Osteoblast (primary cell): ENCODE measurements around the gene PCGF6. TPM values are rescaled to one million over a fixed set of nuclear protein-coding genes. Genes with fewer than 3 reads are reported as not detected.

Experiments used
- DNase-seq: peaks from one replicate; pipeline ENCODE4 v3.0.0; 2011; ENCODE audit warnings: low spot score, mixed read lengths; ENCODE audit not compliant: insufficient read length; ENCODE audit errors: missing footprints
- H2AFZ ChIP-seq: 2 replicates; pipeline ENCODE4 v1.6.0; 2011; ENCODE audit warnings: mild to moderate bottlenecking, low read length
- H3K27ac ChIP-seq: 2 replicates; pipeline ENCODE4 v1.5.1; 2011; ENCODE audit warnings: mild to moderate bottlenecking, low read depth, low read length, moderate library complexity
- H3K27me3 ChIP-seq: 2 replicates; pipeline ENCODE4 v1.6.0; 2012; ENCODE audit warnings: mild to moderate bottlenecking, control low read depth, inconsistent platforms, low read length, moderate library complexity; ENCODE audit not compliant: insufficient read depth
- H3K36me3 ChIP-seq: 2 replicates; pipeline ENCODE4 v1.5.1; 2011; ENCODE audit warnings: mild to moderate bottlenecking, low read length, control low read depth, moderate library complexity; ENCODE audit not compliant: insufficient read depth
- H3K4me1 ChIP-seq: 2 replicates; pipeline ENCODE4 v1.5.1; 2011; ENCODE audit warnings: mild to moderate bottlenecking, low read length, control low read depth, moderate library complexity; ENCODE audit not compliant: insufficient read depth
- H3K4me2 ChIP-seq: 2 replicates; pipeline ENCODE4 v1.6.0; 2011; ENCODE audit warnings: mild to moderate bottlenecking, low read length; ENCODE audit not compliant: insufficient read depth
- H3K4me3 ChIP-seq: fragments of 200-600 bp; sonication (generic); 3 replicates; pipeline ENCODE4 v1.5.1; 2012; ENCODE audit warnings: mild to moderate bottlenecking, low read length, inconsistent platforms; ENCODE audit not compliant: insufficient read depth
- H3K79me2 ChIP-seq: 2 replicates; pipeline ENCODE4 v1.6.0; 2012; ENCODE audit warnings: mild to moderate bottlenecking, low read length, control low read depth, inconsistent platforms; ENCODE audit not compliant: insufficient read depth
- H3K9me3 ChIP-seq: 2 replicates; pipeline ENCODE4 v1.5.1; 2011; ENCODE audit warnings: low read depth, low read length, control low read depth
- H4K20me1 ChIP-seq: 2 replicates; pipeline ENCODE4 v1.6.0; 2012; ENCODE audit warnings: mild to moderate bottlenecking, low read length, control low read depth; ENCODE audit not compliant: insufficient read depth
- CTCF ChIP-seq: IDR thresholded peaks from 2 replicates; pipeline ENCODE4 v1.5.1; 2011; ENCODE audit warnings: mild to moderate bottlenecking, low read depth, low read length, moderate library complexity; ENCODE audit errors: extremely low read depth
- small RNA-seq: library from RNA; depleted of rRNA; stranded (forward); fragments of <200 nt; gene quantifications from one replicate; pipeline ENCODE3, GENCODE V24; 2012
- total RNA-seq: library from RNA; depleted of rRNA; stranded (reverse); fragments of >200 nt; gene quantifications from 2 replicates; pipeline ENCODE4 v1.2.3, GENCODE V29; 2012

PCGF6 gene
- total RNA-seq, 1 donor = 16.6 TPM

- Histone ChIP-seq H2AFZ (no peak overlapping the region), H3K27ac (no peak overlapping the region), H3K27me3 (no peaks in the 10 kb centered on the region), H3K4me3 (no peak overlapping the region), H3K36me3 (no peaks in the 10 kb centered on the region), H3K4me2 (no peak overlapping the region), H3K4me1 (no peaks in the 10 kb centered on the region), H4K20me1 (no peaks in the 10 kb centered on the region), H3K9me3 (no peaks in the 10 kb centered on the region), H3K79me2 (no peaks in the 10 kb centered on the region)
- DNase-seq = no peak
- no peak for TF ChIP-seq CTCF
These were observed 96.2 kb downstream of the PCGF6 start for GRCh38 chr10:103254538-103255325.

GRCh38 chr10:103254113-103254512 lies 96.8 kb downstream of the PCGF6 start:
- Histone ChIP-seq H3K4me1 (no peaks in the 10 kb centered on the region), H3K4me2 (no peak overlapping the region), H3K27me3 (no peaks in the 10 kb centered on the region), H3K4me3 (no peak overlapping the region), H3K79me2 (no peaks in the 10 kb centered on the region), H3K36me3 (no peaks in the 10 kb centered on the region), H3K27ac (no peak overlapping the region), H3K9me3 (no peaks in the 10 kb centered on the region), H4K20me1 (no peaks in the 10 kb centered on the region), H2AFZ (no peak overlapping the region)
- no peak for DNase-seq
- no peak for TF ChIP-seq CTCF

Small RNAs within 50 kb of the gene (small RNA-seq; reads per million reads assigned to genes)
- not detected for gene RNU11-3P

Other genes starting within 250 kb of the PCGF6 start
- 94.1 and 96.9 TPM in 2 replicates for gene NT5C2, start 157.9 kb downstream of the PCGF6 start, total RNA-seq
- gene RPEL1, start 105.3 kb downstream of the PCGF6 start, total RNA-seq = 0.29 and 0.36 TPM in 2 replicates
- 0.29 and 0.36 TPM in 2 replicates for gene INA, start 74.0 kb downstream of the PCGF6 start, total RNA-seq
- gene TAF5, start 16.8 kb upstream of the PCGF6 start, total RNA-seq = 3.3 and 3.8 TPM in 2 replicates
- gene ATP5MK, start 45.3 kb upstream of the PCGF6 start, total RNA-seq = 145 and 163 TPM in 2 replicates
- 18.8 and 19.2 TPM in 2 replicates for gene PDCD11, start 45.5 kb upstream of the PCGF6 start, total RNA-seq
- gene CALHM2, start 101.2 kb upstream of the PCGF6 start, total RNA-seq = 54.6 and 56.3 TPM in 2 replicates
- not detected in 2 replicates for gene CALHM1, start 107.8 kb upstream of the PCGF6 start, total RNA-seq
- not detected in 2 replicates for gene CALHM3, start 128.1 kb upstream of the PCGF6 start, total RNA-seq
- under 0.01 TPM in 1 of 2 replicates, not detected in the other for gene NEURL1, start 142.6 kb upstream of the PCGF6 start, total RNA-seq